SKM-1 (cell line): Measurements from ENCODE around the gene DCAF17.
"Not testable (repeated sequence)": the region's sequence is repeated elsewhere in the genome, so short reads cannot be mapped to it uniquely, and the experiment has no call there.

Source experiments
- DNase-seq: peaks from one replicate; lab custom pipeline; 2025; ENCODE audit not compliant: unreplicated experiment; lab: John Stamatoyannopoulos, UW

DCAF17 gene

DNA sequence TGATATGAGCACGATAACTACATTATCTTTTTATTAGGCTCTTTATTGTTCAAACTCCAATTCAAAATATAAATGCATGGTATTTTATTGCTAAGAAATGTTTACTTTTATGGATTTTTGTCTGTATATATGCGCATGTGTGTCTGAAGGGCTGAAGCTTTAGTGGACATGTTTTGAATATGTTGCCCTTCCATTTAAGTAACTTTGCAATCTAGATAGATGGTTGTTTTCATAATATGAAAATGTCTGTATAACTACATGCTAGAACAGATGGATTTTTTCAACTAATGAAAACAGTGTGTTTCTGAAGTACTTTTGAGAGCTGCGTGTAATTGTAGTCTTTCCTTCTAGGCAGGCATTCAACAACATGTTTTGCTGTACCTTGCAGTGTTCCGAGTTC, 18.7 kb downstream of the DCAF17 start:
- DNase-seq = no peak

DNA sequence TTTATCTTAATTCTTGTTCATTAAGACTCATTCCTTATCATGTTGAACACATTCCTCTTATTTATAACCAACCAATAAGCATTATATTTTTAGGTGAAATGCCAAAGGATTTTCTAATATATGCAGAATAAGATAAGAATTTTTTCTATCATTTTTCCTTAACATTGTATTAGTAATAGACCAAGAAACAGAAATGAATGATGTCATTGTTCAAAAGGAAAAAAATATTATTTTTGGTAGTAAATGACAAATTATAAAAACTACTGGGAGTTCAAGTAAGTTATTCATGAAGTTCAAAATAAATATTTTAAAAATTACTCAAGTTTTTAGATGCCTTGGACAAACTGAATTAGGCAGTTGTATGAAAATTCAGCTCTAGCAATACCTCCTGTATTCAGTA, 25.5 kb downstream of the DCAF17 start:
- no peak for DNase-seq

DNA sequence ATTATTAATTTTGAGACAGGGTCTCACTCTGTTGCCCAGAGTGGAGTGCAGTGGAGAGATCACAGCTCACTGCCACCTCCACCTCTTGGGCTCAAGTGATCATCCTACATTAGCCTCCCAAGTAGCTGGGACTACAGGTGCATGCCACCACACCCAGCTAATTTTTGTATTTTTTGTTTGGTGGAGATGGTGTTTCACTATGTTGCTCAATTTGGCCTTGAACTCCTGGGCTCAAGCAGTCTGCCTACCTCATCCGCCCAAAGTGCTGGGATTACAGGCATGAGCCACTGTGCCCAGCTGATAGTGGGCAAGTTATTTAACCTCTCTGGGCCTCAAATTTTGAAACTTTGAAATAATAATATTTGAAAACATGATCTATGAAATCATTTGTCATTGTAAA, 26.5 kb downstream of the DCAF17 start:
- DNase-seq = no peak

DNA sequence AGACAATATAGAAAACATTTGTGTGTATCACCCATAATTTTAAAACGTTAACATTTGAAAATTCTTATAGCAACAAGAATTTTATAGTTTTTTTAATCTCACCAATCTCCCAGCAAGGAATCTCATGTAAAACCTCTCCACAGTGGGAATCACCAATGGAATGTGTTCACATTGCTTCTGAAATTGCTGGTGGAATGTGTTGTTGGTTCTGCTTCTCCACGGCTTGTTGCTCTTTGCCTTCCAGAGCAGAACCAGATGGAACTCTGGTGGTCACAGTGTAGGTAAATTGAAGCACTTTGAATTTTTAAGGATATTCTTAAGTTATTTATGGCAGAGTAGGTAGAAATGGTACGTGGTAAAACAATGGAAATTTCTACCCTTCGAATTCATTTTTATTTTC, 35.1 kb downstream of the DCAF17 start:
- no peak for DNase-seq

DNA sequence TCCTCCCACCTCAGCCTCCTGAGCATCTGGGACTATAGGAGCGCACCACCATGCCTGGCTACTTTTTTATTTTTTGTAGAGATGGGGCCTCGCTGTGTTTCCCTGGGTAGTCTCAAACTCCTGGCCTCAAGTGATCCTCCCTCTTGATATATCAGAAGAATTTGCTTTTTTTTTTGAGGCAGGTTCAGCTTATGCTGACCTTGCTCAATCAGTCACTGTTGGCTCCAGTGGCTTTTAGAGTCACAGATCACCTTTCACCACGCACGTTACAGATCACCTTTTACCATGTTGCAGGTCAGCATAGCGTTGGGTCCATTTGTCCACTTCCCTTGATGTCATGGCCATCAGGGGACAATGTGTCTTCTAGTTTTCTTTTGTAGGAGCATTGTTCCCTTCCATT, 36.1 kb downstream of the DCAF17 start:
- no peak for DNase-seq

DNA sequence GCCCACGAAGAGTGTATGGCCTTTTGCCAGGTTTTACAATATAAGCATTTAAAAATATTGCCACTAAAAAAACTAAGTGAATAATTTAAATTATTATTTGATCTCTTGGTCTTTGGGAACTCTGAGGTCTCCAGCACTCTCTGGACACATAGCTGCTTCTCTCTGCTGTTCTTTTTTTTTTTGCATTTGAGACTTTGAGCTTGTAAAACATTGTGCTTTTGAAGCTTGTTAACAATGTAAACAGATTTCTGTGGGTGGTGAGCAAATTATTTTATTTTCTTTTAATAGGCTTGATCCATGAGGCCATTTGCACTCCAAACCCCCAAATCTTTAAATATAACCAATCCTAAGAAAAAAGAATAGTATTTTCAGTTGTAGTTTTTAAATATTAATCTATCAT, 42.0 kb downstream of the DCAF17 start:
- no peak for DNase-seq

DNA sequence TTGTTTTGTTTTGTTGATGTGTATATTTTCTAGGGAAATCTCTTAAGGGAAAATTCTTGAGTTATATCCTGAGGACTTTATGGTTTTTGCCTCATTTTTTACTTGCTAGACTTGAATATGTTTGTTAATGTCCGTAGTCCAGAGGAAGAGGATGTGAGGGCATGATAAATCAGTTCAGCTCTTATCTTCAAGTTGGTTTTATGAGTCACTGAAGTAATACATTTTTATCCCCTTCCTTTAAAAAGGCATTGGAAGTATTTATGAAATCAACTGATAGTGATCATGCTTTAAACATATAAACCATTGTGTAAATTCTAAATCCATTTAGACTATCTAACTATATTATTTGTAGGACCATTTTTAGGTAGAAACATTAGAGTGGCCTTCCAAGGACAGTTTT, 44.3 kb downstream of the DCAF17 start:
- DNase-seq = no peak

DNA sequence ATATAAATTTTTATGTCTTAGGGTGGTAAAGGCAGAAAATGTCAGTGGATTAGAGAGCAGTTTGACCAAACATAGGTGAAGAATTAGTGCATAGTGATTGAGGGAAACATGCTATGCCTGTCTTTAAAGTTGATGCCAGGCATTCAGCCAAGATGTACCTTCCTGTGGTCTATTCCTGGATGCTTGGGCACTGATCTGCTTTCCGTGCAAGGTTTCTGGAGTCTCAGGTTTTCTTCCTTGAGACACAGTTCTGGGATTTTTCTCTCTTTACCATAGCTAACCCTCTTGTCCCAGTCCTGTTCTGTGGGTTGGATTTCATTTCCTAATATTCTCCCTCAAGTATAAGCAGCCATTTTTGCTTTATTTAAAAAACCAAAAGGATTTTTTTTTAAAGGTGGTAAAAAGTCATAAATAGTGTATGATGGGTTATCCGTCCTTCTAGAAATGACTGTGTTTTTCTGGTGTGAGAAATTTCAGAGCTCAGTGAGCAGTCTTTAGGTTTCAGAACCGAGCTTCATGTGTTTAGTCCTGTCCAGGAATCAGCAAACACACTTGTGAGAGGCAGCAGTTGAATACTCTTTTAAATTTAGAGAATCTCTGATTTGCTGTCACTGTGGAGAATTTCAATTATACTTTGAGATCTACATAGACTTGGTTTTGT, 45.3 kb downstream of the DCAF17 start:
- no peak for DNase-seq

DNA sequence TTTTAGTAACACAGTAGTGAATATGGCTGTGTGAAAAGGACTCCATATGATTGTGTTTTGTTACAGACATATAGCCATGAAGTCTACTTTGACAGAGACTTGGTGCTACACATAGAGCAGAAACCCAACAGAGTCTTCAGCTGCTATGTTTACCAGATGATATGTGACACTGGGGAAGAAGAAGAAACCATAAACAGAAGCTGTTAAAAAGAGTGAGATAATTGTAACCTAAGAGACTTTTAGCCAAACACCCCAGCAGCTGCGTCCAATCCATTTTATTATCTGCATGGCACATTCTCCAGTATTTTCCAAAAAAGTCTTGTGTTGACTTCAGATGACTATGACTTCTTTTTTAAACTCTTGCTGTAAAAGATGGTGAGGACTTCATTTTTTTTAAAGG, 46.9 kb downstream of the DCAF17 start:
- no peak for DNase-seq

DNA sequence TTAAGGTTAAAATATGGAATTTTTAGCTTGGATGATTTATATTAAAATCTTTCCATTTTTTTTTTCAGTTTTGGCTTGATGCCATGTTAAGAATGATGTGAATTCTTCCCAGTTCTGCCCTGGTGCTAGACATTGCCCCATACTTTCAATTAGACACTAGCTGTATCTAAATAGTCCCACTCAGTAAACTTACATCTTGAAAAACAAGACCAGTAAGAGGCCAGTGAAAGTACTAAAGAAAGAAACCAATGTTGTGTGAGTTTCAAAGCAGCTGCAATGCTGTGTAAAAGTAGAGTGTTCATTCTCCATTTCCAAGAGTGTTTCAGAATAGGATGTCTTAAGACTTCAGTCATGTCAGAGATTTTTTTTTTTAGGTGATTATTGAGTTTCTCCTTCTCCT, 48.3 kb downstream of the DCAF17 start:
- no peak for DNase-seq

DNA sequence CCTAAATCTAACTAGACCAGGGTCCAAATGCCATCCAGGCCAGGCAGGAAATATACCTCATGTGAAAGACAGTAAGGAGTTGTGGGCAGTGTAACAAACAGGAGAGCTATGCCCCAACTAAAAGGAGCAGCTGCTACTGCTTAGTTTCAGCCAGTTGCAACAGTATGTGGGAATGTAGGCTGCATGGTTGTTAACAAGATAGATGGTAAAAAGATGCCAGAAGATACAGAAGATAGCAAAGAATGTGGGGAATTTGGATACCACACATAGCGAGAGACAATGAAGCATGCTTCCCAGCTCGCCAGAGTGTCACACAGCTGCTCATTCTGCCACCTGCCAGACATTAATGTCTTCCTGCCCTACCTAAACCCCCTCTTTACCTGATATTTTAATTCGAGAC, 48.9 kb downstream of the DCAF17 start:
- DNase-seq = no peak

DNA sequence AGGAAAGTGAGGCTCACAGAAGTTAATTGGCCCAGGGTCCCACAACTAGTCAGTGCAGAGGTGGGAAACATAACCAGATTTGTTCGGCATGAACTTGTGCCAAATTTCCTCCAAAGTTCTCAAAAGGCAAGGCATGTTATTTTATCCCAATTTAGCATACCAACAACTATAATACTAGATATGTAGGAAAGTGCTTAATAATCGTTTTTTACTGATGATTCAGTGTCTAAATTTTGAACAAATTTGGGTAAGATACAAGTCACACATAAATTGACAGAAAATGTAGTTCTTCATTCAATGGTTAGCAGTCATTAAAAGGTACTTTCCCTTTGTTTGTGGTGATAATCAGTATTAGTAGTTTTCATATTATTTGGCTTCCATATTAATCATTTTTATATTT, 49.8 kb downstream of the DCAF17 start:
- no peak for DNase-seq

DNA sequence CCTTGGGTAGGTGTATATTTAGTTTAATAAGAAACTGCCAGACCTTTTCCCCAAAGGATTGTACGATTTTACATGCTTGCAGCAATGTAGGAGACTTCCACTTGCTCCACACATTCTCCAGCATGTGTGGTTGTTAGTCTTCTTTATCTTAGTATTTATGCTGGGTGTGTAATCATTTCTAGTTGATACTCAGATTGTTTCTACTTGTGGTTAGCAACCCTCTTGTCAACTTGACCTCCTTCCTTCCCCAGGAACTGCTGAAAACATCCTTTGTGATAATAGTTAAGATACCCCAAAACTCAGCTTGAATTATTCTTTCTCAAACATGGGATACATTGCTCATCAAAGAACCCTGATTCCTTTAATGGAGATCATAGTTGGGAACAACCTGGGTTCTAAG, 51.1 kb downstream of the DCAF17 start:
- no peak for DNase-seq

DNA sequence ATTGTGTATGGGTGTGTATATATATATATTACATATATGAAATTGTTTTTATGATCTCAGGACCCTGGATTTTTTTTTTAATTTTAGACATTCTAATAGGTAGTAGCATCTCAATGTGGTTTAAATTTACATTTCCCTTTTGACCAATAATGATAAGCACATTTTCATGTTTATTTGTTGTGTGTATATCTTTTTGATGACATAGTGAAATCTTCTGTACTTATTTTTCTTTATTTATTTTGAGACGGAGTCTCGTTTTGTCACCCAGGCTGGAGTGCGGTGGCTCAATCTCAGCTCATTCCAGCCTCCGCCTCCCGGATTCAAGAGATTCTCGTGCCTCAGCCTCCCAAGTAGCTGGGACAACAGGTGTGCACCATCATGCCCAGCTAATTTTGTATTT, 53.2 kb downstream of the DCAF17 start:
- no peak for DNase-seq

DNA sequence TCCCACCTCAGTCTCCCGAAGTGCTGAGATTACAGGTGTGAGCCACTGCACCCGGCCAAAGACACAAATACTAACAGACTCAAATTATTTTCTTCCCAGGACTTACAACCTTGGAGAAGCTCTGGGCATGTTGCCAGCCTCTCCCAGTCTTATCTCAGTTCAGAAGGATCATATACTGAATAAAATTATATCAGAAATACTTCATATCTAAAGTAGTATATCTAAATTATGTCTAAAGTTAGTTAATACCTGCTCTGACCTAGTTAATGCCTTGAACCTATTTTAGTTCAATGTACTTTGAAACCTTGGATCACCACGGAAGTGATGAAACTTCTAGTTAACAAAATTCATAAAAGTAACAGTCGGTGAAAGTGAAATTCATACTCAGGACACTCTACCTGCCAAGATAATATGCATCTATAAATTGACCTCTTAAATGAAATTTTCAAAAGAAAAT, 53.8 kb downstream of the DCAF17 start:
- no peak for DNase-seq

DNA sequence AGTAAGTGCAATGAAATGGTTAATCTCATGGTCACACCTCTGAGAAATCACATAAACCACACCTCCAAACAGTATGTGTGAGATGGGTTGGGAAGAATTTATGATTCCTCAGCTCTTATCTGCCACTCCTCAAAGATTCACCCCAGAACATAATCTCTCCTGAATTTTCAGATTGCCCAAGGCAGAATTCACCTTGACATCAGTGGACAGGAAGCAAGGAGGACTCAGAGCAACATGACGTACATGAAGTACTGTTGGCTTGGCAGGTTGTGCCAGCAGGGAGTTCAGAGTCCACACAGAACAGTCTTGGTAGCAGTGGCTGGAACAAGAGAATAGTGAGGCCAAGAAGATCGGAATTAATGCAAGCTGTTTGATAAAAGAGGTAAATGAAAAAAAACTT, 56.6 kb downstream of the DCAF17 start:
- no peak for DNase-seq

DNA sequence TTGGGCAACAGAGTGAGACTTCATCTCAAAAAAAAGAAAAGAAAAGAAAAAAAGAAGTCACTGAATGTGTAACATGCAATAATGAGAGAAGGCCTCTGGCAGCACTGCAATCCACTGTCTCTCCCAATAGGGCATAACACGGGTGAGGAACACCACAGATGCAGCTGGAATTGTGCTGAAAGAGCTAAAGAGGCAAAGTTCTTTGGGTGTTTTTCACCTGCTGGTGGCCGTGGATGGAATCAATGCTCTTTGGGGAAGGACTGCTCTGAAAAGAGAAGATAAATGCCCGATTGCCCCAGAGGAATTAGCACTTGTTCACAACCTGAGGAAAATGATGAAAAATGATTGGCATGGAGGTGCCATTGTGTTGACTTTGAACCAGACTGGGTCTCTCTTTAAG, 57.3 kb downstream of the DCAF17 start:
- DNase-seq = no peak

DNA sequence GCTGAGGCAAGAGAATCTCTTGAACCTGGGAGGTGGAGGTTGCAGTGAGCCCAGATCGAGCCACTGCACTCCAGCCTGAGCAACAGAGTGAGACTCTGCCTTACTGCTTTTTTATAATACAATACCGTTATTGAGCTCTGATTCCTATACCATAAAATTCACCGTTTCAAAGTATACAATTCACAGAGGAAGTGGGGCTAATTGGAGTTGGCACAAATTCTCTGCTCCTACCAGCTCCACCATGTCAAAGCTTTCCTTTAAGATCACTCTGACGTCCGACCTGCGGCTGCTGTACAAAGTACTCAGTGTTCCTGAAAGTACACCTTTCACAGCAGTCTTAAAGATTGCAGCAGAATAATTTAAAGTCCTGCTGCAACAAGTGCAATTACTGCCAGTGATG, 58.6 kb downstream of the DCAF17 start:
- no peak for DNase-seq

DNA sequence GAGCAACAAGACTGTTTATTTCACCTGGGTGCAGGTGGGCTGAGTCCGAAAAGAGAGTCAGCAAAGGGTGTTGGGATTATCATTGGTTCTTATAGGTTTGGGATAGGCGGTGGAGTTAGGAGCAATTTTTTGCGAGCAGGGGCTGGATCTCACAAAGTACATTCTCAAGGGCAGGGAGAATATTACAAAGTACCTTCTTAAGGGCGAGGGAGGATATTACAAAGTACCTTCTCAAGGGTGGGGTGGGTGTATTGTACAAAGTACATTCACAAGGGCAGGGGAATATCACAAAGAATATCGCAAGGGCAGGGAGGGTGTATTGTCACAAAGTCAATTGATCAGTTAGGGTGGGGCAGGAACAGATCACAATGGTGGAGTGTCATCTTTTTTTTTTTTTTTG, 63.6 kb downstream of the DCAF17 start:
- not testable (repeated sequence) for DNase-seq

DNA sequence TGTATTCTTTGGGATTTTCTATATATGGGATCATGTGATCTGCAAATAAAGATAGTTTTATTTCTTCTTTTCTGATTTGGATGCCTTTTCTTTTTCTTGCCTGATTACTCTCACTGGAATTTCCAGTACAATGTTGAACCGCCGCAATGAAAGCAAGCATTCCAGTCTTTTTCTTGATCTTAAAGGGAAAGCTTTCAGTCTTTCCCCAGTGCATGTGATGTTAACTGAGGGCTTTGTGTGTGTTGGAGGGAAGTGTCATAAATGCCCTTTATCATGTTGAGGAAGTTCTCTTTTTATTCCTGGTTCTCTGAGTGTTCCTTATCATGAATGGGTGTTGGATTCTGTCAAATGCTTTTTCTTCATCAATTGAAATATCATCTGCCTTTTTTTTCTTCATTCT, 71.3 kb downstream of the DCAF17 start:
- DNase-seq = no peak

DNA sequence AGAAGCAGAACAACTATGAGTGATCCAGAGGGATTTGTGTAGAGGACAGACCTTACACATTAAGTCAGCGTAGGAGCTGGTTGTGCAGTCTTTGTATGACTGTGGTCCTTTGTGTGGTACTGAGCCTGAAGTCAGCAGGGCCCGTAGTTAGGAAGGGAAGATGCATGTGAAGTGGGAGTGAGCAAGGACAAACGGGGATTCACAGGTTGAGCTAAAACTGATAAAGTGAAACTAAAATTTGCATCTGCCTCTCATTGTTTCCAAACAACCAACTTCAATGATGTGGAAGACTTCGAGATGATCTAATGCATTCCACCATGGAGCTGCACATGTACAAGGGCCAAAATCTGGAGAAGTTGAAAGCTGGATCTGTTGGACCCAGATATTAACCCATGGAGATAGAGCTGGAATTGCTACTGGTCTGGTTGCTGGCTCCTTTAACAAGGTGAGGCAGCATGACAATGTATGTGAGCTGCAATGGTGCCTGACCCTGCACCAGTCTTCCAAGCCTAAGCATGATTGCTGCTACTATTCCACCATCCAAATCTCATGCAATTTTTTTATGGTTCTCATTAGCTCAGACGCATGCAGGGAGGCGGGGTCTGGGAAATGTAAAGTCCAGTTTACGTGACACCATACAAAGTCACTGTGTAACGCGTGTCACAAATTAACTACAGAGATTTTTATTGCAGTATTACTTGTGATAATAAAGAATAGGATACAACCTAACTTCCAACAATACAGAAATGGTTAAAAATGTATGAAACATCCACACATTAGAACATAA, 76.1 kb downstream of the DCAF17 start:
- DNase-seq = no peak

DNA sequence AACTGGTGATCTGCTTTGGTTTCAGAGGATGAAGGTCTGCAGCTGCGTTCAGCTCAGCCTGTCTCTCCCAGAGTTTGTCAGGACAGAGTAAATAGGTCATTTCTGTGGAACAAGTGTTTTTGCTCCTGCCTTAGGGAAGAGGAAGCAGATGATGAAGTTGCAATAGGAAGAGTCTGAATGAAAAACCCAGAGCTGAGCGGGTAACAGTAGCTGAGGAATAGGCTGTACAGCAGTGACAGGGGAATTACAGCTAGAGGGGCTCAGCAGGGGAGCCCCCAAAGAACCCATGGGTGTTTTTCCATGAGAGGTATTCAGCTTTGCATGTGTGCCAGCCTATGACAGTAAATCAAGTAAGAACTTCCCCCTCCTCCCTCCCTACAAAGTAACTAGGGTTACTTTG, 78.0 kb downstream of the DCAF17 start:
- DNase-seq = no peak

DNA sequence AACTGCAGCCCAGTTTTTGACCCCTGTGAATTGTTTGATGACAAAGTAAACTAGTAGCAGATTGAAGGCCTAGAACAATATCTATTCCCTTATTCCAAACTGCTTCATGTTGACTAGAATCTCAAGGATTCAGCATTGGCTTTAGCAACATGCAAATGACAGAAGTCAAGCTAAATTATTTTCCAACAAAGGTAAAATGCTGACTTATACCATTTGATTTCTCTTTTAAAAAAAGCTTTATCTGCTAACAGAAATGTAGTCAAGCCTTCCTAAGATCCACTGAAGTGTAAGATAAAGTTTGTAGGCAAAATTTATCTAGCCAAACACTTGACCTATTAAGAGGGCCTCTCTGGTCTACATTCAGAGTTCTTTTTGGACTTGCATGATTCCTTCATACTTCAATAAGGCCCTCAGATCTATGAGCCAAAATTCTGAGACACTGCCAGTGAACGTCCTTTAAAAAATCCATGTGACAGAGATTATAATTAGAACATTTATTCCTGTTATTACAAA, 78.7 kb downstream of the DCAF17 start:
- DNase-seq = no peak
